HCT116 (cell line): ENCODE data around the gene MAB21L3. TPM values are rescaled to one million over a fixed set of nuclear protein-coding genes. Genes with fewer than 3 reads are reported as not detected.

Source experiments
- ATAC-seq: fragments of 200-7000 bp; cut with Tn5 transposase; 2 replicates; pipeline ENCODE4 v1.9.1; 2020; ENCODE audit warnings: mild to moderate bottlenecking, moderate library complexity
- BruUV-seq: library from RNA; stranded (reverse); fragments of 400-500 nt; replicated peaks from 2 replicates; lab custom pipeline; 2021; lab: Mats Ljungman, UMichigan
- CTCF ChIA-PET: fragments of 300-600 bp; sonication (Branson Sonifier 250); formaldehyde crosslinking; loops from one replicate; lab custom pipeline; 2021; ENCODE audit warnings: antibody characterized with exemption; lab: Charles Lee
- POLR2A ChIA-PET: fragments of 300-600, 350-600 bp; sonication (Branson Sonifier 250); formaldehyde crosslinking; loops from one replicate; lab custom pipeline; 2021; ENCODE audit warnings: antibody characterized with exemption; lab: Charles Lee
- RAD21 ChIA-PET, 2 experiments: fragments of 300-600 bp; sonication (Branson Sonifier 250); formaldehyde crosslinking; loops; one replicate each; lab custom pipeline; 2023; ENCODE audit warnings: low total read pairs in 2 of 2; ENCODE audit not compliant: uncharacterized antibody in 2 of 2, unreplicated experiment in 2 of 2, low non-redundant PET in 1 of 2; lab: Charles Lee
- DNase-seq: peaks from one replicate; pipeline ENCODE4 v3.0.0-alpha.2; 2010; ENCODE audit warnings: low read depth, low spot score
- H2AFZ ChIP-seq: fragments of 200-600 bp; shearing (Covaris generic), sonication (generic); 2 replicates; pipeline ENCODE4 v1.6.1; 2017; ENCODE audit warnings: low read depth, mixed run types, mixed read lengths, antibody characterized with exemption, low read length; ENCODE audit not compliant: poor library complexity, severe bottlenecking
- H3K27ac ChIP-seq: 2 replicates; pipeline ENCODE4 v1.5.1; 2012; ENCODE audit warnings: low read depth, low read length
- H3K27me3 ChIP-seq: fragments of 200-600 bp; sonication (generic); 2 replicates; pipeline ENCODE4 v1.6.1; 2016; ENCODE audit warnings: mixed run types, low read length, mixed read lengths; ENCODE audit not compliant: insufficient read depth
- H3K36me3 ChIP-seq, 2 experiments: fragments of 200-500 bp in 1 of 2; fragments of 200-600 bp in 1 of 2; sonication (Bioruptor generic) in 1 of 2; sonication (generic) in 1 of 2; 2 replicates each; pipeline versions ENCODE4 v1.5.1 to v1.6.1; 2014 to 2016; ENCODE audit warnings: low read length in 2 of 2, inconsistent platforms in 1 of 2, mixed read lengths in 1 of 2, mixed run types in 1 of 2; ENCODE audit not compliant: insufficient read depth in 2 of 2, control insufficient read depth in 1 of 2
- H3K4me1 ChIP-seq, 2 experiments: fragments of 200-600 bp in 1 of 2; sonication (generic) in 1 of 2; 2 replicates each; pipeline versions ENCODE4 v1.5.1 to v1.6.1; 2012 to 2017; ENCODE audit warnings: low read length in 2 of 2, inconsistent platforms in 1 of 2, mild to moderate bottlenecking in 1 of 2, mixed read lengths in 1 of 2, mixed run types in 1 of 2, moderate library complexity in 1 of 2; ENCODE audit not compliant: insufficient read depth in 2 of 2, control insufficient read depth in 1 of 2
- H3K4me2 ChIP-seq: fragments of 200-600 bp; sonication (generic); 2 replicates; pipeline ENCODE4 v1.6.1; 2017; ENCODE audit warnings: mixed run types, low read length, mixed read lengths
- H3K4me3 ChIP-seq, 2 experiments: fragments of 200-600 bp in 1 of 2; sonication (generic) in 1 of 2; replicated peaks in 1 of 2; 2 replicates each; pipeline ENCODE4 v1.5.1; 2011 to 2016; ENCODE audit warnings: low read length in 2 of 2, control low read depth in 1 of 2, low read depth in 1 of 2, mild to moderate bottlenecking in 1 of 2, mixed read lengths in 1 of 2, mixed run types in 1 of 2
- H3K79me2 ChIP-seq: fragments of 200-600 bp; sonication (generic); 2 replicates; pipeline ENCODE4 v1.6.1; 2017; ENCODE audit warnings: mild to moderate bottlenecking, mixed run types, low read length, moderate library complexity, mixed read lengths; ENCODE audit not compliant: insufficient read depth
- H3K9ac ChIP-seq: fragments of 200-600 bp; sonication (generic); 2 replicates; pipeline ENCODE4 v1.6.1; 2016; ENCODE audit warnings: low read length, mixed read lengths
- H3K9me2 ChIP-seq: fragments of 200-600 bp; sonication (generic), shearing (Covaris generic); 2 replicates; pipeline ENCODE4 v1.6.1; 2017; ENCODE audit warnings: mixed run types, mild to moderate bottlenecking, moderate library complexity; ENCODE audit not compliant: insufficient read depth
- H3K9me3 ChIP-seq, 2 experiments: fragments of 200-500 bp in 1 of 2; fragments of 200-600 bp in 1 of 2; sonication (Bioruptor generic) in 1 of 2; sonication (generic) in 1 of 2; 2 replicates each; pipeline ENCODE4 v1.6.1; 2014 to 2017; ENCODE audit warnings: low read length in 2 of 2, mixed read lengths in 2 of 2, inconsistent platforms in 1 of 2, low read depth in 1 of 2, mild to moderate bottlenecking in 1 of 2, mixed run types in 1 of 2, moderate library complexity in 1 of 2; ENCODE audit not compliant: control insufficient read depth in 1 of 2, insufficient read depth in 1 of 2
- H4K20me1 ChIP-seq: fragments of 200-600 bp; sonication (generic), shearing (Covaris generic); 2 replicates; pipeline ENCODE4 v1.6.1; 2017; ENCODE audit warnings: mixed run types, mild to moderate bottlenecking, moderate library complexity; ENCODE audit not compliant: insufficient read depth
- CBX3 ChIP-seq: IDR thresholded peaks from 2 replicates; pipeline ENCODE4 v1.6.1; 2012; ENCODE audit warnings: low read depth
- ELF1 ChIP-seq: IDR thresholded peaks from 2 replicates; pipeline ENCODE4 v1.6.1; 2012; ENCODE audit warnings: low read depth, borderline replicate concordance
- EZH2phosphoT487 ChIP-seq: fragments of 200-600 bp; IDR thresholded peaks from 2 replicates; pipeline ENCODE4 v1.6.1; 2018; ENCODE audit warnings: antibody characterized with exemption, borderline replicate concordance
- JUND ChIP-seq: IDR thresholded peaks from 2 replicates; pipeline ENCODE4 v1.6.1; 2012
- POLR2A ChIP-seq: IDR thresholded peaks from 2 replicates; pipeline ENCODE4 v1.7.0; 2011; ENCODE audit warnings: borderline replicate concordance; ENCODE audit not compliant: insufficient read depth, insufficient read length; ENCODE audit errors: extremely low read depth
- RAD21 ChIP-seq: IDR thresholded peaks from 2 replicates; pipeline ENCODE4 v1.6.1; 2012; ENCODE audit warnings: low read depth, mild to moderate bottlenecking
- SIN3A ChIP-seq: IDR thresholded peaks from 2 replicates; pipeline ENCODE4 v1.6.1; 2012; ENCODE audit warnings: low read depth
- ZFX ChIP-seq: fragments of 450-650 bp; IDR thresholded peaks from 2 replicates; pipeline ENCODE4 v1.6.1; 2017
- intact Hi-C: fragments of 100-400 bp; cut with micrococcal nuclease; formaldehyde crosslinking; loops from 2 replicates; pipeline ENCODE4 v1.10.0; 2022
- total RNA-seq: library from RNA; stranded (reverse); gene quantifications from one replicate; pipeline ENCODE4 v1.2.1, GENCODE V29; 2021; ENCODE audit not compliant: unreplicated experiment

MAB21L3 gene
- total RNA-seq, 1 experiment from 2014 or later, result not detected

GRCh38 chr1:116097626-116098025 lies 13.6 kb upstream of the MAB21L3 start:
- intact Hi-C loops, result no loop called here
- no peak overlapping the region for H3K4me2 ChIP-seq
- H3K36me3 ChIP-seq, result no peaks in the 10 kb centered on the region
- no peaks in the 10 kb centered on the region for H3K9me2 ChIP-seq
- H3K4me3 ChIP-seq, result no peak overlapping the region
- ATAC-seq (no peak), DNase-seq (no peak)
- CTCF ChIA-PET, result no interaction called here
- no peaks in the 10 kb centered on the region for H3K9me3 ChIP-seq
- POLR2A ChIA-PET, result no interaction called here
- H2AFZ ChIP-seq, result no peak overlapping the region
- H4K20me1 ChIP-seq, result no peaks in the 10 kb centered on the region
- TF ChIP-seq POLR2A (no peak), ZFX (no peak), JUND (no peak), CBX3 (no peak), SIN3A (no peak), RAD21 (no peak)
- H3K27ac ChIP-seq, result no peak overlapping the region
- no peaks in the 10 kb centered on the region for H3K4me1 ChIP-seq
- H3K79me2 ChIP-seq, result no peaks in the 10 kb centered on the region
- no peaks in the 10 kb centered on the region for H3K27me3 ChIP-seq
- RAD21 ChIA-PET, result no interaction called here
- H3K9ac ChIP-seq, result no peak overlapping the region
- BruUV-seq, result no TSS peak

- no peaks in the 10 kb centered on the region for H3K79me2 ChIP-seq
- H3K9ac ChIP-seq, result no peak overlapping the region
- no peak overlapping the region for H3K4me3 ChIP-seq
- H3K27me3 ChIP-seq, result no peaks in the 10 kb centered on the region
- CTCF ChIA-PET, result no interaction called here
- no peak overlapping the region for H2AFZ ChIP-seq
- TF ChIP-seq ELF1, result no peak
- TF ChIP-seq EZH2phosphoT487, result no peak
- TF ChIP-seq, all 23 proteins: peak for 0
- ChIA-PET POLR2A (no interaction called here), RAD21 (no interaction called here)
- Histone ChIP-seq H3K9me2 (no peaks in the 10 kb centered on the region), H3K4me1 (no peaks in the 10 kb centered on the region), H3K27ac (no peak overlapping the region), H3K36me3 (no peaks in the 10 kb centered on the region), H3K4me2 (no peak overlapping the region), H4K20me1 (no peaks in the 10 kb centered on the region), H3K9me3 (no peaks in the 10 kb centered on the region)
- DNase-seq (no peak), ATAC-seq (no peak)
- intact Hi-C loops, result no loop called here
- no TSS peak for BruUV-seq
These were observed 11.8 kb upstream of the MAB21L3 start for GRCh38 chr1:116099379-116099778.
